DMS114 treated with DMSO at 0.1 percent for 48 hours (cell line): ENCODE measurements around the gene CR1.
"Not testable (repeated sequence)": the region's sequence is repeated elsewhere in the genome, so short reads cannot be mapped to it uniquely, and the experiment has no call there.

ENCODE experiments used
- DNase-seq: peaks from one replicate; lab custom pipeline; 2025; ENCODE audit not compliant: unreplicated experiment; lab: John Stamatoyannopoulos, UW

CR1 gene

GRCh38 chr1:207502726-207503125, 6.8 kb downstream of the CR1 start:
- no peak for DNase-seq

GRCh38 chr1:207503950-207504349, 8.0 kb downstream of the CR1 start:
- no peak for DNase-seq

DNA sequence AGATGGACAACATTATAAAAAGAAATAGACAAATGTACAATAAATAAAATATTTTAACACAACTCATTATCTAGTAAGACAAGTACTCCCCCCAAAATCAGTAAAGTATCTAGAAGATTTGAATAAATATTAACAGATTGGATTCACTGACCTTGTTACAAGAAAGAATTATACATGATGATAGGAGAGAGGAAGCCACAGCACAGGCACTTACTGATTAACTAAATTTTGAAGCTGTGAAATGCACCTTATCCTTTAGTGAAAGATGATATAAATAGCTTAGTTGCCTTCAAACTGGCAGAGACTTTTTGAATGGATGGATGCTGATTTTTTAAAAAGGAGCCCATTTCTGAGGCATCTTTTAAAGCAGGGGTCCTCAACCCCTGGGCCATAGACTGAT, 8.5 kb downstream of the CR1 start:
- DNase-seq, result no peak

GRCh38 chr1:207510444-207510843, 14.5 kb downstream of the CR1 start:
- DNase-seq, result no peak

GRCh38 chr1:207514890-207515289, 18.9 kb downstream of the CR1 start:
- DNase-seq, result no peak

DNA sequence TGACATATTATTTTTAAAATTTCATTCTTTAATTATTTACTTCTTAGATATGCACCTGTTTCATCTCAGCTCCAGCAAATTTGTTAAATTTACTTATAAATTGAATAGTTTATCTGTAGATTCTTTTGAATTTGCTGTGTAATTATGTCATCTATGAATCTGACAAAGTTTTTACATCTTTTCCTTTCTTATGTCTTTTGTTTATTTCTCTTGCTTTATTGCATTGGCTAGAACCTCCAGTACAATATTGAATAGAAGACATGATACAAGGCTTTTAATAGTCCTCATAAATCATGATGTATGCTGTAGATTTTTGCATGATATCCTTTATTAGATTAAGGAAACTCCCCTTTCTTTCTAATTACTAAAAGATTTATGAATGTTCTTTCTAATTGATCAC, 20.8 kb downstream of the CR1 start:
- no peak for DNase-seq

DNA sequence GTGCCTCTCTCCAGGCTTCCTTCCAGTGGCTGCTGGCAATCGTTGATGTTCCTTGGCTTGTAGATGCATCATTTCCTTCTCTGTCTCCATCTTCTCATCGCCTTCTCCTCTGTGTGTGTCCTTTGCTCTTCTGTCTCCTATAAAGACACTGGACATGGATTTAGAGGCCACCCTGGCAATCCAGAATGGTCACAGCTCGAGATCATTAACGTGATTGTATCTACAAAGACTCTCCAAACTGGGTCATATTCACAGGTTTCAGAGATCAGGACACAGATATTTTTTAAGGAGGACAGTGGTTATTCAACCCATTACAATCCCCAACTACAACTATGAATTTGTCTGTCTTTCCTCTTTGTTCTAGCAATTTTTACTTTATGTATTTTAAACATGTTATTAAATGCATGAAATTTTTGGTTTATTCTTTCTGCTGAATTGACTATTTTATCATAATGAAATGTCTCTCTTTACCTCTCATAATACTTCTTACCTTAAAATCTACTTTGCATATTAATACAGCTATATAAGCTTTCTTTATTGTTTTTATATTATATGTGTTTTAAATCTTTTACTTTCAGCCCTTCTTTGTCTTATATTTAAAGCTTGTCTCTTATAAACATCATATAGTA, 22.8 kb downstream of the CR1 start:
- DNase-seq, result no peak

GRCh38 chr1:207519505-207520399, 23.8 kb downstream of the CR1 start:
- DNase-seq, result peak; percentile 86

DNA sequence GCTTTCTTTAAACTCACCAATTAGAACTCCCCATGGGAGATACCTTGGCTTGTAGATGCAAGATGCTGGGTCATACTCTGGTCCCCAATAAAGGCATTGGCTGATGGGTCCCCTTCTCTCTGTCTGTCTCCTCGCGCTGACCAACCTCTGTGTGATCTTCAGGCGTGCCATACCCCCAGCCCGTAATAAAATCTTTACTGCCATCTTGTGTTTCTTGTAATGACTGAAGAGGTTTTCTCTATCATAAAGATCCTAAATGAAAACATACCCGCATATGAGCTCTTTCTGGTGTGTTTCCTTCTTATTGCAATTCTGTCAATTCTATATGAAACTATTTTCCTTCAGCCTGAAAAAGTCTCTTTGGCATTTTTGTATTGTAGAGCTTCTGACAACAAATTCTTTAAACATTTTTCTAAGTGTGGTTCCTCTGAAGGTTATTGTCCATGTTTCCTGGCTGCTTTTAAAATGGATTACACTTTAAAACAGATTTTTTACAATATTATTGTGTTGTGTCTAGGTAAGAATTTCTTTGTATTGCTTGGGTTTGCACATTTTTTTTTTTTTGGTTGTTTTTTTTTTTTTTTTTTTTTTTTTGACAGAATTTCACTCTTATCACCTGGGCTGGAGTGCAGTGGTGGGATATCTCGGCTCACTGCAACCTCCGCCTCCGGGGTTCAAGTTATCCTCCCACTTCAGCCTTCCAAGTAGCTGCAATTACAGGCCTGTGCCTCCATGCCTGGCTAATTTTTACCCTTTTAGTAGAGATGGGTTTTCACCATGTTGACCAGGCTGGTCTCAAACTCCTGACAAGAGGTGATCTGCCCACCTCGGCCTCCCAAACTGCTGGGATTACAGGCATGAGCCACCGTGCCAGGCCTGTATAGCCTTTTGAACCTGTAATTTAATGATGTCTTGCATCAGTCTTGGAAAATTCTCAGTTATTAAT, 24.7 kb downstream of the CR1 start:
- DNase-seq, result peak; percentile 18

DNA sequence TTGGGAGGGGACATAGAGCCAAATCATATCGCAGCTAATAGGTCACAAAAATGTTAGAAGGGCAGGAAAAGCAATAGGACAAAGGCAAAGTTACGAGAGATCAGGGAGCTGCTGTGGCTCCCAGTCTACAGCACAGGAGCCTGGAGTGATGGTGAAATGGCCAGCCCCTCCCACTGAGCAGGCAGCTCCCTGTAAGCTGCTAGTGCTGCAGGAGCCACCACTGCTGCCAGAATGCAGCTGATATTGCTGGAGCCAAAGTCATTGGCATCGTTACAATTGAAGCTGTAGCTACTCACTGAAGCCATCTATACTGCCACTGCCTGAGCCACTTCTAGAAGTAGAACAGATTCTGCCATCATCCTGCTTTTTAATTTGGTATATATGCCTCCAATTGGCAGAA, 29.3 kb downstream of the CR1 start:
- not testable (repeated sequence) for DNase-seq

- not testable (repeated sequence) for DNase-seq
These were observed 32.4 kb downstream of the CR1 start for GRCh38 chr1:207528401-207528800.

GRCh38 chr1:207536263-207536662, 40.3 kb downstream of the CR1 start:
- not testable (repeated sequence) for DNase-seq

- not testable (repeated sequence) for DNase-seq
These were observed 50.9 kb downstream of the CR1 start for GRCh38 chr1:207546677-207547357.

GRCh38 chr1:207554823-207555222, 58.9 kb downstream of the CR1 start:
- not testable (repeated sequence) for DNase-seq

DNA sequence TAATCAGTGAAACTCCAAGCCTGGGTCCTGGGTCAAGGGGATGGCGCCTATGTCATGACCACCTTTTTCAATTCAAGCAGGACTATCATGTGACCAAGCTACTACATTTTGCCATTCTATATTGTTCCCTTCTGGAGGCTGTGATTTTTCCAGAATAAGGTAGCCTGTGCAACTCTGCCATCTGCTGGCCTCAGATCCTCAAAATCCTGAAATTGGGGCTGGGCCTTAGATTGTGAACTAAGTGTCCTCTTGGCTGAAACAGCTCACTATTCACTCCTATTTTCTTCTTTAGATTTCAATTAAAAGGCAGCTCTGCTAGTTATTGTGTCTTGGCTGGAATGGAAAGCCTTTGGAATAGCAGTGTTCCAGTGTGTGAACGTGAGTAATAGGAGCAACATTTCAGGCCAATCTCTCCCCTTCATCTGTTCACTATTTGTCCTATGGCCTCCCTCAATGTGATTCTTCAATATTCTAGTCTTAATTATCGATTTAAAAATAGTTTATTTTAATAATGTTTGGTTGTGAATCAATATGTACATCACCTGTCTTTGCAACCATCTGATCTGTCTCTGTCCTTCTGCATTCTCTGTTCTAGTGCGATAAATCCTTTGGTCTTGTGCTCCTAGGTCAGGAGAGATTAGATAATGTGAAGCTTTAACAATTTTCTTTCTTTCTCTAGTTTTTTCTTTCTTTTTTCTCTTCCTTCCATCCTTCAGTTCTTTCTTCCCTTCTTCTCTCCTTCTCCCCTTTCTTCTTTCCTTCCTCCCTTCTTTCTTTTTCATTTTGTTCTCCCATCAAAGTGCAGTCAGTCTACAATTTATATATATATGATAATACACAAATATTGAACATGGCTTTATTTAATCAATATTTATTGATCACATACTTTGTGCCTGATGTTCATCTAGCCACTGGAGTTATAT, 69.8 kb downstream of the CR1 start:
- DNase-seq, result peak; percentile 16

- DNase-seq, result not testable (repeated sequence)
These were observed 76.0 kb downstream of the CR1 start for GRCh38 chr1:207571926-207572325.

GRCh38 chr1:207573074-207573473, 77.1 kb downstream of the CR1 start:
- DNase-seq, result not testable (repeated sequence)

- DNase-seq, result not testable (repeated sequence)
These were observed 79.4 kb downstream of the CR1 start for GRCh38 chr1:207575381-207575780.

GRCh38 chr1:207578796-207579435, 83.0 kb downstream of the CR1 start:
- DNase-seq, result no peak
